Chondrocyte (in vitro differentiated cells): ENCODE measurements around the gene NES. TPM values are rescaled to one million over a fixed set of nuclear protein-coding genes. Genes with fewer than 3 reads are reported as not detected.

ENCODE experiments used
- DNase-seq: peaks from one replicate; pipeline ENCODE4 v3.0.0; 2021; ENCODE audit warnings: mixed read lengths, low spot score
- H3K27ac Mint-ChIP-seq: one replicate; pipeline ENCODE4 v1.8.0; 2021; ENCODE audit warnings: mild to moderate bottlenecking, moderate library complexity, mixed read lengths; ENCODE audit not compliant: unreplicated experiment
- H3K27me3 Mint-ChIP-seq: 2 replicates; pipeline ENCODE4 v1.8.0; 2021; ENCODE audit warnings: low read depth, mixed read lengths
- H3K36me3 Mint-ChIP-seq: 2 replicates; pipeline ENCODE4 v1.8.0; 2021; ENCODE audit warnings: low read depth, mixed read lengths
- H3K4me1 Mint-ChIP-seq: 2 replicates; pipeline ENCODE4 v1.8.0; 2021; ENCODE audit warnings: low read depth, mild to moderate bottlenecking, mixed read lengths
- H3K4me3 Mint-ChIP-seq: one replicate; pipeline ENCODE4 v1.8.0; 2021; ENCODE audit warnings: mild to moderate bottlenecking, moderate library complexity, mixed read lengths; ENCODE audit not compliant: unreplicated experiment
- H3K9me3 Mint-ChIP-seq: 2 replicates; pipeline ENCODE4 v1.8.0; 2021; ENCODE audit warnings: low read depth, mixed read lengths
- CTCF ChIP-seq: fragments of 200-600 bp; sonication (generic); IDR thresholded peaks from 2 replicates; pipeline ENCODE4 v1.5.0; 2021; ENCODE audit warnings: antibody characterized with exemption, mild to moderate bottlenecking, moderate library complexity
- total RNA-seq: library from RNA; stranded (reverse); gene quantifications from 3 replicates; pipeline ENCODE4 v1.2.1, GENCODE V29; 2021

Gene NES
- total RNA-seq, 1 donor from 2014 or later: 6.0 TPM

DNA sequence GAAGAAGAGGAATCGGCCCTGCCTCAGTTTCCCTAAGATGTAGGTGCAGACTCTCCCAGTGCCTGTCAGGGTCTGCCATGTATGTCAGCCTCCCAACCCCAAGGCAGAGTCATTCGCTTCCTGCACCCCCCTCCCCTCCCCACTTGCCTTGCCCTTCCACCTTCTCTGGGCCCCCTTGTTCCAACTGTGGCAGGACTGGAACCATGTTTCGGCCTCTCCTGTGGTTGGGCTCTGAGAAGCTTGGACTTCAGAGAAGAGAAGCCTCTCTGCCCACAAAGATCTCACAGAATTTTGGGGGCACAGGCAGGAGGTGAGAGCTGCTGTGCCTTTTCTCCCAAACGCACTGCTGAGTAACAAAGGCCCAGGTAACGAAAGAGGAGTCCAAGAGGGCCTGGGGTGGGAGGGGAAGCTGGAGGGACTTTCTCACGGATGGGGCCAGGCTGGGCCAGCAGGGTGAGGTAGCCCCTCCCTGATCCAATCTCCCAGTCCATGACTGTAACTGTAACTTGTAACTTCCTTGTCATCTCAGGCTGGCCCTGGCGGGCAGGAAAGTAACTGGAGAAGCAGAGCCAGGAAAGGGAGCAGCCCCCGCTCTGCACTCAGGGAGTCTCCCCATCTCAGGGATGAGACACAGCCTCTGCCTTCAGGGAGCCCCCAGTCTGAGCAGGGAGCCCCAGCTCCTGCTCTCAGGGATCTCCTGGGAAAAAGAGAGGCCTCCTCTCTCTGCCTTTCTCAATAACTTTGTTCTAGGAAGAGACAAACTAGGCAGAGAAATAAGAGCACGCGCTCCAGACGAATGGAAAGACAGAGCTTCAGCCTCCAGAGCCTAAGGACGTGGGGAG, 16.9 kb upstream of the NES start:
- peak overlapping the region; percentile 27 for H3K27ac Mint-ChIP-seq
- peaks cover 5% of the 10 kb centered on the region for H3K36me3 Mint-ChIP-seq
- H3K27me3 Mint-ChIP-seq: peaks cover 1% of the 10 kb centered on the region
- peaks cover 52% of the 10 kb centered on the region for H3K4me1 Mint-ChIP-seq
- no peak for TF ChIP-seq CTCF
- no peak overlapping the region for H3K4me3 Mint-ChIP-seq
- DNase-seq: no peak
- H3K9me3 Mint-ChIP-seq: no peaks in the 10 kb centered on the region

DNA sequence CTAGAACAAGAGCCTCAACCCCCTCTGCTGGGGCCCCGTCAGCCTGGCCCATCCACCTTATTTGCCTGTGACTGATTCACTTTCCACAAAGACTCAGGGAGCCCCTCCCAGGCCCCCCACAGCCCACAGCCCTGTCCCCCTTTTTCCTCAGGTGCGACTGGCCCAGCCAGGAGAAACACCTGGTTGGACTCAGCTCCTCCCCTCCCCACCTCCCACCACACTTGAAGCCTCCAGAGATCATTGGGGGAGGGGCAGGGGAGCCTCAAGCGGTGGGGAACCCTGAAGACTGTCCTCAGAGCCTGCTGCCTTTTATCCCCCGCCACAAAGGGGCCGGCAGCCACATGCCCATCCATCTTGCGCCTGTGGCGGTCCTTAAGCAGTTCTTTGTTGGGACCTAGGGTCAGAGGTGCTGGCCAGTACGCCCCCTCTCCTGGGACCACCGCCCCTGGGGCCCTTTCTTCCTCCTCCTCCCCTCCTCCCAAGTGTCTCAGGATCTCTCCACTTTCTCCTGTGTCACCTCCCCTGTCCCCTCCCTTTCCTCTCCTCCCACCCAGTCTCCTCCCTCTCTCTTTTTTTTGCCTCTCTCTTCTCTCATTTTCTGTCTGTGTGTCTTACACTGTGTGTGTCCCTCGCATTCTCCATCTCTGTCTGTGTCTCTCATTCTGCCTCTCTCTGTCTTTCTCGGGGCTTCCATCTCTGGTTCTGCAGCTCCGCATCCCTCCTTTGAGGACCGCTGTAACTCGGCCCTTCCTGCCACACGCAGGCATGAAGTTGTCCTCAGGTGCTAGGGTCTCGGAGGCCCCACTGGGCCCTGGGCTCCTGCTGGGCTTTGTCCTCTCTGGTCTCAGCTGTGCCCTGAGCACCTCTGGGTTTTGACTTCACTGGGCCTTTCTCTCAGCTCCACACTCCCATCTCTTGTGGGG, 16.0 kb upstream of the NES start:
- Mint-ChIP-seq H3K27ac (peak overlapping the region; percentile 42), H3K9me3 (no peaks in the 10 kb centered on the region), H3K27me3 (peaks cover 1% of the 10 kb centered on the region), H3K4me3 (no peak overlapping the region), H3K36me3 (no peaks in the 10 kb centered on the region), H3K4me1 (peaks cover 54% of the 10 kb centered on the region)
- DNase-seq: no peak
- no peak for TF ChIP-seq CTCF

DNA sequence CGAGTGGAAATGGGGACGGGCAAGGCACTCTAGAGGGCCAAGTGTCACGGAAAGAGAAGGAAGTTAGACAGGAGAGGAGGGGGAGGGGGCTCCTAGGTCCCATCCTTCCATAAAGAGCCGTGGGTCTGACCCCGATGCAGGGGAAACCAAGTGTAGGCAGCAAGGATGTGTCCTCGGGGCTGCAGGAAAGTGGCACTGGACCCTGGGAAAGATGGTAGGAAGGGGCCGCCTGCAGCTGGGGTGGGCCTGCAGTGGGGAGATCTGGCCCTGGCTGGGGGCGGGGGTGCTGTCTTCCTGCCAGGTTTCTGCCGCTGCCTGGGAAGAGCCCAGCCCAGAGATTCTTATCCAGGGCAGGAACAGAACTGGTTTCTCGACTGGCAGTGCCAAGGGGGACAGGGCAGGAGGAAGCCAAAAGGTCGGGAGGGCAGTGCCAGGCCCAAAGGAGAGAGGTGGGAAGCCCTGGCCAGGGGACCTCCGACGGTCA, 15.3 kb upstream of the NES start:
- Mint-ChIP-seq H3K27ac (no peak overlapping the region), H3K9me3 (no peaks in the 10 kb centered on the region), H3K27me3 (peaks cover 1% of the 10 kb centered on the region), H3K36me3 (no peaks in the 10 kb centered on the region), H3K4me3 (no peak overlapping the region), H3K4me1 (peaks cover 54% of the 10 kb centered on the region)
- DNase-seq: no peak
- TF ChIP-seq CTCF: no peak

GRCh38 chr1:156691665-156692440, 14.6 kb upstream of the NES start:
- Mint-ChIP-seq H3K27me3 (peaks cover 1% of the 10 kb centered on the region), H3K4me1 (peaks cover 54% of the 10 kb centered on the region), H3K36me3 (no peaks in the 10 kb centered on the region), H3K9me3 (no peaks in the 10 kb centered on the region), H3K4me3 (no peak overlapping the region), H3K27ac (no peak overlapping the region)
- peak; percentile 43 for TF ChIP-seq CTCF
- no peak for DNase-seq
